IMR-90 (cell line): Measurements from ENCODE around the gene FAS.

ENCODE experiments used
- BHLHE40 ChIP-seq: fragments of 150-350 bp; IDR thresholded peaks from 2 replicates; pipeline ENCODE4 v1.6.1; 2016; ENCODE audit warnings: mild to moderate bottlenecking, low read depth, low read length
- CEBPB ChIP-seq: IDR thresholded peaks from 2 replicates; pipeline ENCODE4 v1.6.1; 2012; ENCODE audit warnings: low read depth, low read length, improper control_type of control experiment
- MAZ ChIP-seq: IDR thresholded peaks from 2 replicates; pipeline ENCODE4 v1.6.1; 2012; ENCODE audit warnings: low read depth, mild to moderate bottlenecking, low read length, improper control_type of control experiment, moderate library complexity, borderline replicate concordance
- MXI1 ChIP-seq: IDR thresholded peaks from 2 replicates; pipeline ENCODE4 v1.6.1; 2012; ENCODE audit warnings: low read depth, mild to moderate bottlenecking, low read length, moderate library complexity, borderline replicate concordance
- POLR2A ChIP-seq: IDR thresholded peaks from 2 replicates; pipeline ENCODE4 v1.6.1; 2012; ENCODE audit warnings: mild to moderate bottlenecking, low read depth, low read length
- RAD21 ChIP-seq: IDR thresholded peaks from 2 replicates; pipeline ENCODE4 v1.6.1; 2012; ENCODE audit warnings: low read length, improper control_type of control experiment
- RCOR1 ChIP-seq: IDR thresholded peaks from 2 replicates; pipeline ENCODE4 v1.6.1; 2012; ENCODE audit warnings: mild to moderate bottlenecking, low read length, improper control_type of control experiment; ENCODE audit not compliant: insufficient replicate concordance
- RFX5 ChIP-seq: IDR thresholded peaks from 2 replicates; pipeline ENCODE4 v1.8.0; 2012; ENCODE audit warnings: low read depth, mild to moderate bottlenecking, low read length, moderate library complexity
- SMC3 ChIP-seq: fragments of 150-350 bp; IDR thresholded peaks from 2 replicates; pipeline ENCODE4 v1.6.1; 2016; ENCODE audit warnings: low read depth, mild to moderate bottlenecking, antibody characterized with exemption, low read length, moderate library complexity
- TF ChIP-seq, protein P1 (sequence below): conservative IDR thresholded peaks from 2 replicates; pipeline ENCODE4 v1.5.1; 2012; ENCODE audit warnings: mild to moderate bottlenecking, low read depth, low read length, improper control_type of control experiment
- TF ChIP-seq, protein P2 (sequence below): fragments of 150-350 bp; IDR thresholded peaks from 2 replicates; pipeline ENCODE4 v1.6.1; 2016; ENCODE audit warnings: low read depth, mild to moderate bottlenecking, low read length, moderate library complexity, borderline replicate concordance

DNA sequence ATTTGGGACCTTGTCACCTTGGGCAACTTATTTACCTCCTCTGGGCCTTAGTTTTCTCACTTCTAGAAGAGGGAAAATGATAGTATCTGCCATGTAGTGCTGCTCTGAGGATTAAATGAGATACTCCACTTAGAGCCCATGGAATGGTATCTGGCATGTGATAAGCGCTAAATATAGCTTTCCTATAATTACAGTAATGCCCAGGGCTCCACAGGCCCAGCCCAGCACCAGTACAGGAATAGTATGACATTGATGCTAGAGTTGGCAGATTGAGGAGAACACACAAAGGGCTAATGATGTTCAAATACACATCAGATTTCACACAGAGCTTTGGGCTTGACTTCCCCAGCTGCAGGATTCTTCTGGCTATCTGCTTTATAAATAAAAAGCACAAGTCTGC is 34.9 kb downstream of the FAS start:
- TF ChIP-seq, protein P1, sequence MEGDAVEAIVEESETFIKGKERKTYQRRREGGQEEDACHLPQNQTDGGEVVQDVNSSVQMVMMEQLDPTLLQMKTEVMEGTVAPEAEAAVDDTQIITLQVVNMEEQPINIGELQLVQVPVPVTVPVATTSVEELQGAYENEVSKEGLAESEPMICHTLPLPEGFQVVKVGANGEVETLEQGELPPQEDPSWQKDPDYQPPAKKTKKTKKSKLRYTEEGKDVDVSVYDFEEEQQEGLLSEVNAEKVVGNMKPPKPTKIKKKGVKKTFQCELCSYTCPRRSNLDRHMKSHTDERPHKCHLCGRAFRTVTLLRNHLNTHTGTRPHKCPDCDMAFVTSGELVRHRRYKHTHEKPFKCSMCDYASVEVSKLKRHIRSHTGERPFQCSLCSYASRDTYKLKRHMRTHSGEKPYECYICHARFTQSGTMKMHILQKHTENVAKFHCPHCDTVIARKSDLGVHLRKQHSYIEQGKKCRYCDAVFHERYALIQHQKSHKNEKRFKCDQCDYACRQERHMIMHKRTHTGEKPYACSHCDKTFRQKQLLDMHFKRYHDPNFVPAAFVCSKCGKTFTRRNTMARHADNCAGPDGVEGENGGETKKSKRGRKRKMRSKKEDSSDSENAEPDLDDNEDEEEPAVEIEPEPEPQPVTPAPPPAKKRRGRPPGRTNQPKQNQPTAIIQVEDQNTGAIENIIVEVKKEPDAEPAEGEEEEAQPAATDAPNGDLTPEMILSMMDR: no peak
- no peak for TF ChIP-seq RCOR1
- no peak for TF ChIP-seq CEBPB
- TF ChIP-seq, protein P2, sequence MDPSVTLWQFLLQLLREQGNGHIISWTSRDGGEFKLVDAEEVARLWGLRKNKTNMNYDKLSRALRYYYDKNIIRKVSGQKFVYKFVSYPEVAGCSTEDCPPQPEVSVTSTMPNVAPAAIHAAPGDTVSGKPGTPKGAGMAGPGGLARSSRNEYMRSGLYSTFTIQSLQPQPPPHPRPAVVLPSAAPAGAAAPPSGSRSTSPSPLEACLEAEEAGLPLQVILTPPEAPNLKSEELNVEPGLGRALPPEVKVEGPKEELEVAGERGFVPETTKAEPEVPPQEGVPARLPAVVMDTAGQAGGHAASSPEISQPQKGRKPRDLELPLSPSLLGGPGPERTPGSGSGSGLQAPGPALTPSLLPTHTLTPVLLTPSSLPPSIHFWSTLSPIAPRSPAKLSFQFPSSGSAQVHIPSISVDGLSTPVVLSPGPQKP: no peak
- no peak for TF ChIP-seq RAD21
- TF ChIP-seq POLR2A: no peak
- no peak for TF ChIP-seq MXI1
- no peak for TF ChIP-seq MAZ
- no peak for TF ChIP-seq SMC3
- no peak for TF ChIP-seq BHLHE40
- no peak for TF ChIP-seq RFX5
